GM12874 (cell line): ENCODE measurements around the gene TGFBRAP1.
A peak's percentile ranks its signal among the peaks of the same experiment; 100 is the strongest.

Experiments used
- TF ChIP-seq, protein P1 (sequence below): IDR thresholded peaks from 2 replicates; pipeline ENCODE4 v1.5.1; 2011; ENCODE audit warnings: low read depth, mild to moderate bottlenecking, control low read depth, low read length, moderate library complexity; ENCODE audit not compliant: insufficient read depth

Gene TGFBRAP1

DNA sequence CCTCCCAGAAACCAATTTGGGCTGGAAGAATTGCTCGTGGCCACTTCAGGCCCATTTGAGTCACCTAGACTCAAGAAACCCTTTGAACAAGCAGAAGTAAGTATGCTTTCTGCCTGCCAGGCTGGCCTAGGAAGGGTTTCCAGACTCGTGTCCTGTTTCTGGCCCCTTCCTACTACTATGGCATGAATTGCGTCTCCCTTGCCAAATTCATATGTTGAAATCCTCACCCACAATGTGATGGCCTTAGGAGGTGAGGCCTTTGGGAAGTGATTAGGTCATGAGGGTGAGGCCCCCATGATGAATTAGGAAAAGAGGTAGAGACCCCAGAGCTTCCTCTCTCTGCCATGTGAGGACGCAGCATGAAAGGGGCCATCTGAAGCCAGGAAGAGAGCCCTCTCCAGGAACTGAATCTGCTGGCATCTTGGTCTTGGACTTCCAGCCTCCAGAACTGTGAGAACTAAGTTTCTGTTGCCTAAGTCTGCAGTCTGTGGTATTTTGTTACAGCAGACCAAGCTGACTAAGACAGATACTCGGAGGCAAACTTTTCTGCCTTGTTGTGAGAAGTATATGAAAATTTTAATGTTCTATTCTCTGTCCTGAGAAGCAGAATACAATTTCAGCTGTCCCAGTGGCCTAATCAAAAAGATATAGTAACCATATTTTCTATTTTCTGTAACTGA lies 74.9 kb downstream of the TGFBRAP1 start:
- TF ChIP-seq, protein P1, sequence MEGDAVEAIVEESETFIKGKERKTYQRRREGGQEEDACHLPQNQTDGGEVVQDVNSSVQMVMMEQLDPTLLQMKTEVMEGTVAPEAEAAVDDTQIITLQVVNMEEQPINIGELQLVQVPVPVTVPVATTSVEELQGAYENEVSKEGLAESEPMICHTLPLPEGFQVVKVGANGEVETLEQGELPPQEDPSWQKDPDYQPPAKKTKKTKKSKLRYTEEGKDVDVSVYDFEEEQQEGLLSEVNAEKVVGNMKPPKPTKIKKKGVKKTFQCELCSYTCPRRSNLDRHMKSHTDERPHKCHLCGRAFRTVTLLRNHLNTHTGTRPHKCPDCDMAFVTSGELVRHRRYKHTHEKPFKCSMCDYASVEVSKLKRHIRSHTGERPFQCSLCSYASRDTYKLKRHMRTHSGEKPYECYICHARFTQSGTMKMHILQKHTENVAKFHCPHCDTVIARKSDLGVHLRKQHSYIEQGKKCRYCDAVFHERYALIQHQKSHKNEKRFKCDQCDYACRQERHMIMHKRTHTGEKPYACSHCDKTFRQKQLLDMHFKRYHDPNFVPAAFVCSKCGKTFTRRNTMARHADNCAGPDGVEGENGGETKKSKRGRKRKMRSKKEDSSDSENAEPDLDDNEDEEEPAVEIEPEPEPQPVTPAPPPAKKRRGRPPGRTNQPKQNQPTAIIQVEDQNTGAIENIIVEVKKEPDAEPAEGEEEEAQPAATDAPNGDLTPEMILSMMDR, result no peak

DNA sequence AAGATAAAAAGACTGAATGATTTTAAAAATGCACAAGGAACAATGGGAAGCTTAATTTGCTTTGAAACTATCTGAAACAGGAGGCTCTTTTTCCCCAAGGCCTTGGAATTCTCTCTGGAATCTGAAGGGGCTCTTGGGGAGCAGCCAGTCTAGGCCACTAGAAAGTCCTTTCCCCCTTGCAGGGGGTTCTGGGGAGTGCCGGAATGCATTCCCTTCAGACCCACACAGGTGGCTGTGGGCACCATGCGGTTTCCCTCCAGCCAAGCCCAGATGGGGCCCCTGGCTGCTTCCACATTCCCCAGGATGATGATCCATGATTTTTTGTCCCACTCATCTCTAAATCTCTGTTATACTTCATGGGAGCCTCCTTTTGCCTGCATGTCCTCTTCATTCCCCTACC lies 77.3 kb downstream of the TGFBRAP1 start:
- TF ChIP-seq, protein P1, result no peak

DNA sequence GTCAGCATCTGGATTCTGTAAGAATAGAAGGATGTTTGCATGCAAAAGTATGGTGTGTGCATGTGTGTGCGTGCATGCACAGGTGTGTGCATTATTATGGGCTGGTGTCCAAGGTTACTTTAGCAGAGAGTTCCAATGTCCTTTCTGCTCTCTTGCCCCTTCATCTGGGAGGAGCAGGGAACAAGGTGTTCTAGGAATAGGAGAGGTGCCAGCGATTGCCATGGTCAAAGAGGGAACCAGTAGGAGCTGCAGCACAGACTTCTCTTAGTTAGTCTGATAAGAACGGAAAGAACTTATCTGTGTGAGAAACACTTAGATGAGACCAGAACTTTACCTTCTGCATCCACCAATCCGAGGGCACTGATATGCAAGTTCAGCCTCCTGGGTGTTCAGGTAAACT lies 79.6 kb downstream of the TGFBRAP1 start:
- TF ChIP-seq, protein P1, result no peak

DNA sequence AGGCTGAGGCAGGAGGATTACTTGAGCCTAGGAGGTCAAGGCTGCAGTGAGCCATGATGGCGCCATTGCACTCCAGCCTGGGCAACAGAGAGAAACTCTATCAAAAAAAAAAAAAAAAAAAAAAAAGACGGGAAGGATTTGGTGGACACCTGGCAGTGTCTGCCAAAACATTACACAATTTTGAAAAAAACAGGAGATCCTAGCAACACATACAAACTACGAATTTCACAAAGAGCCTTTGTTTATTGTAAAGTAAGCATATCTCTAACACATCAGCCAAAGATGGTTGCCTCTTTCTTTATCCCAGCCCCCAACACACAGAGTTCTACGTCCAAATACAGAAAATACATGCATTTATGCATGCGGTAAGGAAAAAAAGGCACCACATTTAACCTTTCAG lies 80.4 kb downstream of the TGFBRAP1 start:
- TF ChIP-seq, protein P1, result no peak

DNA sequence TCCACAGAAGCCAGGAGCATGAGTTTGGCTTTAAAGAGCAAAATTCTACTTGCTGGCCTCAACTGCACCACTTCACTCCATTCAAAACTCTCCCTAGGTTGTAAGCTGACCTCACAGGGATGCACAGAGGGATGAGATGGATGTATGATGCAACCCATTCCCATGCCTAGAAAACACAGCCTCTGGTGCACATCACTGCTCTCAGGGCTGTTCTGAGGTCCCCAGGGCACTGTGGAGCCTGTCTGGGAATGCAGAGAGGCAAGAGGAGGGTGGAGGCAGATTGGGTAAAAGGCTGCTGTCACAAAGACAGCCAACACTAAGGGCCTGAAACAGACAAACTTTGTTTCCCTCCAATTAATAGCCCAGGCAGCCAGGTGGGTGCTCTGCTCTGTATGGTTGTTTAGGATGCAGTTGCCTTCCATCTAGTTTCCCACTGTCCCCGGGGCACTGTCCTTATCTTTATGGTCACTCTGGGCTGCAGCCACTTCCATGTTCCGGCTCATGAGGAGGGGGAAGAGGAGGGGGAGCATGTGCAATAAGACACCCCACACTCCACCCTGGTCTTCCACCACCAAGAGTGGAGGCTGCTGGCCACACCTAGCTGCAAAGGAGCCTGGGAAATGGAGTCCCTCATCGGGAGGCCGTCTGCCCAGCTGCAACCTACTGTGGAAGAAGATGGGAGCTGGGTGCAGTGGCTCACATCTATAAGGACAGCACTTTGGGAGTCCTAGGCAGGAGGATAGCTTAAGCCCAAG lies 81.0 kb downstream of the TGFBRAP1 start:
- TF ChIP-seq, protein P1, result no peak

DNA sequence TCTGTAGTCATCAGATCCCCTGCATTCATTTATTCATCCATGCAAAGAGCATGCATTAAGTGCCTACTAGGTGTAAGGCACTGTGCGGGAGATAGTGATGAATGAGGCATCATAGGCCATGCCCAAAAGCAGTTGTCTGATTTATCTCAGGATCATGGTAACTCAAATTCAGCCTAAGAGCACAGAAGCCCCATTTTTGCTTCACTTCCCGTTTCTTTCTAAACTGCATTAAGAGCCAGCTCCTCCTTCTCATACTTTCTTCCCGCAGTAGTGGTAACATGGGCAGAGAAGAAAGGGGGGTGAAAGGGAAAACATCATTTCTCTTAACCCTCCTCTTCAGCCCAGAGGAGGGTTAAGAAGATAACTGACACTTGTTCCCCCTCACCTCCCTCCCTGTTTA lies 85.1 kb downstream of the TGFBRAP1 start:
- TF ChIP-seq, protein P1, result no peak

DNA sequence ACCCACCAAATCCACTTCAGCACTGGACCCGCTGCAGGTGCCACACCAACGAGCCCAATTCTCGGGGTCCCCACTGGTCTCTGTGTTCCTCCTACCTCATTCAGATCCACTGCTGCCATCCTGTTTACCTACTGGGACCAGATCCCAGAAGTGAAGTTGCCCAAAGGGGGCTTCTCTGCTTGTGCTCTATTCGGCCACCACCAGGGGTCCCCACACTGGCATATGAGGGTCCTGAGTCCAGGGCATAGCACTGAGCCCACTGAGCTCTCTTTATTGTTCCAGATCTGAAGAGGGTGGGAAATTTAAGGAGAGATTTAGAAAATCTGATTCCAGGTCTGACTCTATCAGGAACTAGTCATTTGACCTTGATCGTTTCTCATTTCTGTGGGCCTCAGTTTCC lies 85.6 kb downstream of the TGFBRAP1 start:
- TF ChIP-seq, protein P1, result peak; percentile 24; the same call in 1 of the 2 replicates
